Fibroblast of skin of abdomen (primary cell): ENCODE data around the gene FLRT1.

ENCODE experiments used
- DNase-seq: peaks from one replicate; pipeline ENCODE4 v3.0.0-alpha.2; 2013

The FLRT1 gene

DNA sequence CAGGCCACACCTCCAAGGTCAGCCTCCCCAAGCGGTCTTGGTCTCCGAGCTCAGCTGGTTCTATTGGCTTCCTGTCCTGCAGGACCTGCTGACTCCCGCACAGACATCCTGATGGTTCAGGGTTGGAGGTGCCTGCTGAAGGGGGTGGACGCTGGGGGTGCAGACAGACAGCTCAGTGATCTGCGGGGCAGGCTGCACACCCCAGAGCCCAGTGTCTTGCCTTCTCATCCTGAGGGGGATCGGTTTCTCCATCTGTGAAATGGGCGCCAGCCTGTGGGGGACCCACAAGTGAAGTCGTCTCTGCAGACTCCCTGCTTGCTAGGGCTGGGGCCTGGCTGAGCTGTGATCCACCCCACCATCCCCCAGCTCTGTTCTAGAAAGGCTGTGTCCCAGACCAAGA lies 13.8 kb downstream of the FLRT1 start:
- DNase-seq: no peak

- no peak for DNase-seq
These were observed 15.6 kb downstream of the FLRT1 start for GRCh38 chr11:64051297-64051696.

GRCh38 chr11:64052436-64052835 lies 16.7 kb downstream of the FLRT1 start:
- DNase-seq: no peak

DNA sequence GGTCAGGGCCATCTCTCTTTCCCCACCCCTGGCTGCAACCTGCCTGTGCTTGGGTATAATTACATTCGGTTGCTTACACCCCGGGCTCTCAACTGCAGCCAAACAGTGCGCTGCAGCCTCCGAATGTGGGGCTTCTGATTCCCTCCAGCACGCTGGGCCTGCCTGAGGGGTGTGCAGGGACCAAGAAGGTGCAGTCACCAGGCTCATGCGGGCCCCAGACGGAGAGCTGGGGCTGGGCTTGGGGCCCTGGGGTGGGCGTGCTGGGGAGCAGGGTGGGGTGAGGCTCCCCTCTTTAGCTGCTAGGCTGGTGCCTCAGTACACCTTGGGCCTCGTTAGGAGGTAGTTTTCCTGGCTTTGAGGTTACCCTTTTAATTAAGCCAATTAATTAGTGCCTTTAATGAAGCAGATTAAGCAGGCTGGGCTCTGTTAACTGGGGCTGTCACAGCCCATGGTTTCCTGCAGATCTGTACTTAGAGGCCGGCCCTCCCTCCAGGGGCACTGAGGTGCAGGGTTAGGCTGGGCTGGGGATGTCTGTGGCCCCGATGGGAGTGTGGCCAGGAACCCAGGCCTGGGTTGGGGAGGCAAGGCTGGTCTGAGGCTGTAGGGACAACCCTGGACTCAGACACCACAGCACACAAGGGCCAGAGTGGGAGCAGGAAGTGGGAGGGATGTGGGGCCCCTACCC lies 17.3 kb downstream of the FLRT1 start:
- no peak for DNase-seq

- peak; percentile 27 for DNase-seq
These were observed 18.0 kb downstream of the FLRT1 start for GRCh38 chr11:64053699-64054098.

DNA sequence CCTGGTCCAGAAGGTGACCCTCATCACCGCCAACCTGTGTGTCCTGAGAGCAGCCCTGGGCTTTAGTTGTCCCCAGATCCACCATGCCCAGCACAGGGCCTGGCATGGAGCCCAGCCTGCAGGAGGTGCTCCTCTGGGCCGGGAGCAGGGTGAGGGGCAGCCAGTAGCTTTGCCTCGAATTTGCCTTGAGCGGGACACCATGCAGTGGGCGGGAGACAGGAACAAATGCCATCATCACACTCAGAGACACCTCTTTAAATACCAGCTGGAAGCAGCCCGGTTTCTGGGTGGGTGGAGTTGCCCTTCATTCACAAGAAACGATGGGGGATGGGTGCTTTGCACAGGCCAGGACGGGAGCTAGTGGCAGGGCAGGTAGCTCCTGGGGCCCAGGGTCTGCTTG lies 19.3 kb downstream of the FLRT1 start:
- DNase-seq: no peak

DNA sequence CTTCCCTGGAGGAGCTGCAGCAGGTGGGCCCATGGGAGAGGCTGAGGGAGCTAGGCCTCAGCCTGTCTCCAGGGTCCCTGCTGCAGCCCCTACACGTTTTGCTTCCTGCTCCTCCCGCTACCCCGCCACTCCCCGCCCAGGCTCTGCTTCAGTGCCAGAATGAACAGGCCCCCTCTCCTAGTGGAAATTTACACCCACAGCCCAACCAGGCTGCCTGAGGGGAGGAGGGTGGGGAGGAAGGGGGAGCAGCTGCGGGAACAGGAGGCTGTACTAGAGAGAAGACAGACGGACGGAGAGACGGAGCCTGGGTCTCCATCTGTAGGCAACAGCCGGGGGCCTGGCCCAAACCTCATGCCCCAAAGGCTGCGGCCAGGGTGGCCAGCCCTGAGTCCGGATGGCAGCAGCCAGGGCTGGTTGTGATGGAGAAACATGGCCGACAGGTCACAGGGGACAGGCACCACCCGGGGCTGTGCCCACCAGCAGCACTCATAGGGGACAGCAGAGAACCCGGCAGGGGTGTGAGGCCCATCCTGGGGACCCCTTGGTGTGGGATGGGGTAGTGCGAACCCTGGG lies 20.6 kb downstream of the FLRT1 start:
- DNase-seq: no peak

GRCh38 chr11:64056861-64057260 lies 21.1 kb downstream of the FLRT1 start:
- DNase-seq: no peak

GRCh38 chr11:64057890-64058289 lies 22.2 kb downstream of the FLRT1 start:
- no peak for DNase-seq

DNA sequence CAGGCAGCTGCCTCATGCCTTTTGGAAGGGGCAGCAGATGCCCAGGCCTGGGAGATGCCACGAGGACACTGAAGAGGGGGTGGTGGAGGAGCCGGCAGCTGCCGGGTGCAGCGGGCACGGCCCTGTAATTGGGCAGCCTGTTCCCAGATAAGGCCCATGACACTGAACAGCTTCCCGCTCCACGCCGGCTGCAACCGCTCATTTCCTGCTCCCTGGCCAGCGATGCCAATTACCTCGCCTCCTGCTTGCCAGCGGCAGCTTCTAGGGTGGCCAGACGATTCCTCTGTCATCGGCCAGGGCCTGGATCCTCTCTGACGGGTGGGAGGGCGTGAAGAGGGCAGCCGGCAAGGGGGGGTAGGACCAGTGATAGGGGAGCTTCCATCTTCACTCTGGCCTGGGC lies 22.8 kb downstream of the FLRT1 start:
- DNase-seq: no peak

DNA sequence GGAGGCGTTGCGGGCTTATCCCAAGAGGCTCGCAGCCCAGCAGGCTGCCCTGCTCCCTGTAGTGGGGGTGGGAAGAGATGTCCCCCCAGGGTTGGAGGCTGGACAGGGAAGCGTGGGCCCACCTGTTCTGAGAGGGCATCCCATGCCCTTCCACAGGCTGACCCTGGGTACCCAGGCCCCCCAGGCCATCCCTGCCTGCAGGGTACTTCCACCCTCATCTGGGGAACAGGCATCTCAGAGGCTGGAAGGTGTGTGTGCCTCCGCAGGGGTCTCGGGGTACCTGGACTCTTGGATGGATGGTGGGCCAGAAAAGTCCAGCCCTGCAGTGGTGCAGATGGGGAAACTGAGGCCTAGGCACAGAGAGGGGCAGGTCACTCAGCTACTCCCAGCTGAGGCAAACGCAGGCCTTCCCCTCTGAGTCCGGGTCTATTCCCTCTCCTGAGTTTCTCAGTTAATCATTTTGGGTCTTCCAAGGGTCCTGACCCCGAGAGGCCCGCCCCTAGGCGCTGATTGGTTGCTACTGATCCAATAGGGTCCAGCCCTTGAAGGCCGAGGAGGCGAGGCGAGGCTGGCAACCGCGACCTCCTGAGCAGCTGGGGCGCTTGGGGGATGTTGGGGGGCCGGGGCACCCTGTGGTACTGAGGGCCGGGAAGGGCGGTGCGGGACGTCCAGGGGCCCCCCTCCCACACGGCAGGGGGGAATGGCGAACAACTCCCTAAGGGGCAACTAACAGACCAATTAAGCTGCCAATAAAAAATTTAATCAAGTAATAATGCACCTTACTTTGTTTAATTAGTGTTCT lies 23.8 kb downstream of the FLRT1 start:
- no peak for DNase-seq

DNA sequence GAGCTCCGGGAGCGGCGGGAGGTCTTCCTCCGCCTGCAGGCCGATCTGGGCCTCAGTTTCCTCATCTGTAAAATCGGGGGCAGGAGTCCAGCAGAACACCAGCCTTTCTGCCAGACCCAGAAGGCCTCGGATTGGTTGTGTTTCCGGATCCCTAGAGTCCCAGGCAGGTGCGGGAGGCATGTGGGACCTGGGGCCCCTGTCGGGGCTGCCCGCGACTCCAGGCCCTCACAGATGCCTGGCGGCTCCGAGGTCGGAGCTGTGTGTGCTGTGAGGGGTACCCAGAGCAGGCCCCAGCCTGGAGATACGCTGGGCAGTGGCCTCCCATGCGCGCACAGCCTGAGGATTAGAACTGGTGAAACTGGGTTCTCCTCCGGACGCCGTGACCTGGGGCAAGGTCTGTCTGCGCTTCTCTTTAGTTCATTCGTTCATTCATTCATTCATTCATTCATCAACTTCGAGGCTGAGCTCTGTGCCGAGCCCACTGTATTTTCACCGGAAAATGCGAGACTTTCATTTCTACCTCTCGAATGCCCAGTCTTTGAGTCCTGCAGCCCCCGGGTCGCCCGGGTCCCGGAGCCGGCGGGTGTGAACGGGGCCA lies 24.6 kb downstream of the FLRT1 start:
- no peak for DNase-seq

- DNase-seq: peak; percentile 35
These were observed 25.2 kb downstream of the FLRT1 start for GRCh38 chr11:64060861-64061444.

DNA sequence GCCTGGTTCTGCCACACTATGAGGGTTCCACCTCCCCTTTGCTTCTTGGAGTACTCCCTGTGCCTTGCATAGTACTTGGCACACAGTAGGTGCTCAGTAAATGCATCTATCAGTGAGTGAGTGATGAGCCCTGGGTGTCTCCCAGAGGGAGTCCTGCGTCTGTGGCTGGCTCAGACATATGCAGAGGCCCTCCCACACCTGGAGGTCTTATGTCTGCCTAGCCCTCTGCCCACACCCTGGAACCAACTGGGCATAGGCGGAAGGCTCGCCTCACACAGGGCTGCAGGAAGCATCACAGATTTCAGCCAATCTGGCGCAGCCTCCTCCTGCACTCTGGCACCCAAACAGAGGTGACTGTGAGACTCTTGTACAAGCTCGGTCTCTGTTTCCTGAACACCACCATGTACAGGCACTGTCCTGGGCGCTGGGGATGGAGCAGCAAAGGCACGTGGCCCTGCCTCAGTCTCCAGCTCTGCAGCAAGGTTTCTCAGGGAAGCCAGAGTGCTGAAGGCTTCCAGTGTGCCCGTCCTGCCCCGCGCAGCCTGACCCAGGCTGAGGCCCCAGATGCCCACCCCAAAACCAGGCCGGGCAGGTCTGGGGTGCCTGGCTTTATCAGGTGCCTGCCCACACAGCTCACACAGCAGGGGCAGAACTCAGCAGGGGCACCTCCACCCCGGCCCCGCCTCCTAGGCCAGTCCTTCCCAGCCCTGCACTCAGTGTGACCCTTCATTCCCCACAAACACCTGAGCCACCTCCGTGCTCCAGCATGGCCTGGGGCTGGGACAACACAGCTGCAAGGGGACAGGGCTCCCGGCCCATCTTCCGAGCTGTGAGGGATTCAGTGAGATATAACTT lies 26.7 kb downstream of the FLRT1 start:
- no peak for DNase-seq

GRCh38 chr11:64063777-64064176 lies 28.0 kb downstream of the FLRT1 start:
- DNase-seq: no peak

- no peak for DNase-seq
These were observed 28.8 kb downstream of the FLRT1 start for GRCh38 chr11:64064374-64065140.

DNA sequence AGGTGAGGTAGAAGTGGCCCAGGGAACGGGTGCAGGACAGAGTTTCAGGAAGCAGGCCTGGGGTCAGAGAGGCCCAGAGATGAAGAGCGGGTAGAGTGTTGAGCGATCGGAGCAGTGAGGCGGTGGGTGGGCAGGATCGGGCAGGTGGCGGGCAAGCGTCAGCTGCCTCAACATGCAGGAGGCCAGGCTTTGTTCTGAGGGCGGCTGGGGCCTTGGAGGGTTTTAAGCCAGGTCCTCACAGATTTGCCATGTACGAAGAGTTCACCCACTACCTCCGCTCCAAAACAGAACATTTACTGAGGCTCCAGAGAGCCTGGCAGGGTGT lies 29.4 kb downstream of the FLRT1 start:
- no peak for DNase-seq

DNA sequence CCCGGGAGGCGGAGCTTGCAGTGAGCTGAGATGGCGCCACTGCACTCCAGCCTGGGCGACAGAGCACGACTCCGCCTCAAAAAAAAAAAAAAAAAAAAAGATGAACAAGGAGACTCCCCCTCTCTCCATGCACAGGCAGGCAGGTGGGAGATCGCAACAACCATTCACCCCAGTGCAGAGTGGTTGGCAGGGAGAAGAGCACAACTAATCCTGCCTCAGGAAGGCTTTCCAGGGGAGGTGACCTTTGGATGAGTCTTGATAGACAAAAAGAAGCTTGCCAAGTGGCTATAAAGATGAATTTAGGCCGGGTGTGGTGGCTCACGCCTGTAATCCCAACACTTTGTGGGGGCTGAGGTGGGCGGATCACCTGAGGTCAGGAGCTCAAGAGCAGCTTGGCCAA lies 30.0 kb downstream of the FLRT1 start:
- DNase-seq: no peak

DNA sequence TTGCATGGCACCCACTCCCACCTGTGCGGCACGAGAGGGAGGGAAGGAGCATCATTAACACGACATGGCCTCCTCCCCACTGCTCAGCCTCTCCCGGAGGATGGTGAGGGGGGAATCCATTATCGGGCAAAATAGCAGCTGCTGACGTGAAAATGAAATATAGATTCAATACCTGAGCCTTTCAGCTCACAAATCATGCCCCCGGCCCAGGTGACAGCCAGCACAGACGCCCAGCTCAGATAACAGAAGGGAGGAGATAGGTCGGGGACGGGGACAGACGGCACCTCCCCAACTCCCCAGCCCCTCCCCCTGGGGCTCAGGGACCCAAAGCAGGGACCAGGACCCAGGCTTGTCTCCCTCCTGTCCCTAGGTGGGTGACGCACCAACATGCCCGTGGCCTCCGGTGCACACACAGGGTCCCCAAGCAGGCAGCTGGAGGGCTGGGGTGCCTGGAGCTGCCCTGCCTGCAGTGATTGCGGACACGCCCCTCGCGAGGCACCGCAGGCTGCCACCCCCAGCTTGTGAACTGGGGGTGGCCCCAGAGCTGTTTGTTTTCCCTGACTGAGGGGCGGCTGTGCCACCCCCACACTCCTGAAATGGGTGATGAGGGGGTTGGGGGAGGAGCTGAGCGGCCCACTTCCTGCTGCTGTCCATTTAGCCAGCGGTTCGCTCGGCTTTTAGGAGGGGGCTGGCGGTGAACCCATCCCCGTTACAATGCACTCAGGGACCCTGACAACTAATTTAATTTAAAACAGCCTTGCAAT lies 31.7 kb downstream of the FLRT1 start:
- DNase-seq: no peak

GRCh38 chr11:64068705-64069400 lies 33.1 kb downstream of the FLRT1 start:
- DNase-seq: no peak
